HG02571 (cell line): ENCODE measurements around the gene FPGS.
"Not testable (repeated sequence)": the region's sequence is repeated elsewhere in the genome, so short reads cannot be mapped to it uniquely, and the experiment has no call there.

ENCODE experiments used
- ATAC-seq: cut with Tn5 transposase; IDR thresholded peaks from one replicate; pipeline ENCODE4 v1.9.1; 2021; ENCODE audit warnings: mild to moderate bottlenecking, moderate library complexity; ENCODE audit not compliant: unreplicated experiment

The FPGS gene, protein sequence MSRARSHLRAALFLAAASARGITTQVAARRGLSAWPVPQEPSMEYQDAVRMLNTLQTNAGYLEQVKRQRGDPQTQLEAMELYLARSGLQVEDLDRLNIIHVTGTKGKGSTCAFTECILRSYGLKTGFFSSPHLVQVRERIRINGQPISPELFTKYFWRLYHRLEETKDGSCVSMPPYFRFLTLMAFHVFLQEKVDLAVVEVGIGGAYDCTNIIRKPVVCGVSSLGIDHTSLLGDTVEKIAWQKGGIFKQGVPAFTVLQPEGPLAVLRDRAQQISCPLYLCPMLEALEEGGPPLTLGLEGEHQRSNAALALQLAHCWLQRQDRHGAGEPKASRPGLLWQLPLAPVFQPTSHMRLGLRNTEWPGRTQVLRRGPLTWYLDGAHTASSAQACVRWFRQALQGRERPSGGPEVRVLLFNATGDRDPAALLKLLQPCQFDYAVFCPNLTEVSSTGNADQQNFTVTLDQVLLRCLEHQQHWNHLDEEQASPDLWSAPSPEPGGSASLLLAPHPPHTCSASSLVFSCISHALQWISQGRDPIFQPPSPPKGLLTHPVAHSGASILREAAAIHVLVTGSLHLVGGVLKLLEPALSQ

DNA sequence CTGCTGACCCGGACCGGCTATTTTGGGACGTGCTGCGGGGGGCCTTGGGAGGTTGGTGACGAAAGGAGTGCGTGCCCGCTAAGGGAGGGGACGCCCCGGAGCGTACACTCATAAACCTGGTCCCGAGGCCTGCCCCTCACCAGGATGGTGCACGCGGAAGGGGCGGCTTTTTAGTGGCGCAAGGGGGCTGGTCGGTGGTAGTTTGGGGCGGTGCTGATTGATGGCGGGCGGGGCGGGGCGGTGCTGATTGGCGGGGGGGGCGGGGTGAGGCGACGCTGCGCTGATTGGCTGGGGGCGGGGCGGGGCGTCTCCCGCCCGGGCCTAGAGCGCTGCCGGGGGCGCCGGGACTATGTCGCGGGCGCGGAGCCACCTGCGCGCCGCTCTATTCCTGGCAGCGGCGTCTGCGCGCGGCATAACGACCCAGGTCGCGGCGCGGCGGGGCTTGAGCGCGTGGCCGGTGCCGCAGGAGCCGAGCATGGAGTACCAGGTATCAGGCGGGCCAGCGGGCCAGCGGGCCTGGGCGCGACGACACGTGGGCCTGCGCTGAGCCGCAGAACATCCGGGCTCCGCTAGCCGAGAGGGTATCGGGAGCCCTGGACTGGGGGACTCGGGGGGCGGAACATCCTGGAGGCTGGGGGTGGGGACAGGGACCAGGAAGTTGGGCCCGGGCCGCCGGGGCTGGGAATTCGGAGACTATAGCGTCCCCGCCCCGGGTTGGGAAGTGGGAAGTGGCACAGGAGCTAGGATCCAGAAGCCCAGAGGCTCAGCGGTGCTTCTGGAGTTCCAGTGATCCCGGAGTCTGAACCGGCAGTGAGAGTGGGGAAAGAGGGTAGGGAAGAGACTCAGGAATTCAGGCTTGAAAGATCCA is at the start of gene FPGS:
Gene FPGS (plus strand): TSS at position 307 of the 868 bp plus-strand sequence. CDS start 43 bp downstream, at position 350.
- peak; percentile 63 for ATAC-seq

DNA sequence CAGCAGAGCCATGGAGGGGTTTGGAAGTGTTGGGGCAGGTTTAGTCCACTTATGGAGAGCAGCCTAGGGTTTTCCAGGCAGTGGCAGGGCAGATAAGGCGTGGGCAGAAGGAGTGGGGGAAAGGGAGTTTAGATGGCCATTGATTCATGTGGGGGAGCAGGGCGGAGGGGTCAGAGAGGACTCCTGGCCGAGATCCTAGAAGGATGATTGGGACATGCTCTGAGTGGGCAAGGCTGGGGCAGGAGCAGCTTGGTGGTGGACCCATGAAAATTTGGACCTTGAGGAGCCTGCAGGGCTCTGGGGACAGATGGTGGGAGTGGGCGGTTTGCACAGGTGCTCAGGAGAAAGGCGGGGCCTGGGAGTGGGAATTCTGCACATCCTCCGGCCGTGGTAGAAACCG is 49.5 kb upstream of the FPGS start:
- ATAC-seq = no peak

DNA sequence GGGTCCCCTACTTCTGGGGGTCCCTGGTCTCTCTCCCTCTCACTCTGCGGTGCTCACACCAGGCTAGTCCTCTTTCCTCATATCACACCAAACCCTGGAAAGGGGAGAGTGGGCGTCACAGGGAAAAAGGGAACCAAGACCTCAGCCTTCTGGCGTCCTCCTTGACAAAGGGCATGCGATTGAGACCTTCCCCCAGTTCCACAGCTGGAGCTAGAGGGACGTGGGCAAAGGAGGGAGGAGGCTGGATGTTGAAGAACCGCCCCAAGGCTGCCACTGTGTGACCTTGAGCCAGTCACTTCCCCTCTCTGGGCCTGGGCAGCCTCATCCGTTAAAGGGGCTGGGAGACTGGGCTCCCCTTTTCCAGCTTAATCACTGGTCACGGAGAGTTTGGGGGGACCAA is 49.1 kb upstream of the FPGS start:
- ATAC-seq = no peak

DNA sequence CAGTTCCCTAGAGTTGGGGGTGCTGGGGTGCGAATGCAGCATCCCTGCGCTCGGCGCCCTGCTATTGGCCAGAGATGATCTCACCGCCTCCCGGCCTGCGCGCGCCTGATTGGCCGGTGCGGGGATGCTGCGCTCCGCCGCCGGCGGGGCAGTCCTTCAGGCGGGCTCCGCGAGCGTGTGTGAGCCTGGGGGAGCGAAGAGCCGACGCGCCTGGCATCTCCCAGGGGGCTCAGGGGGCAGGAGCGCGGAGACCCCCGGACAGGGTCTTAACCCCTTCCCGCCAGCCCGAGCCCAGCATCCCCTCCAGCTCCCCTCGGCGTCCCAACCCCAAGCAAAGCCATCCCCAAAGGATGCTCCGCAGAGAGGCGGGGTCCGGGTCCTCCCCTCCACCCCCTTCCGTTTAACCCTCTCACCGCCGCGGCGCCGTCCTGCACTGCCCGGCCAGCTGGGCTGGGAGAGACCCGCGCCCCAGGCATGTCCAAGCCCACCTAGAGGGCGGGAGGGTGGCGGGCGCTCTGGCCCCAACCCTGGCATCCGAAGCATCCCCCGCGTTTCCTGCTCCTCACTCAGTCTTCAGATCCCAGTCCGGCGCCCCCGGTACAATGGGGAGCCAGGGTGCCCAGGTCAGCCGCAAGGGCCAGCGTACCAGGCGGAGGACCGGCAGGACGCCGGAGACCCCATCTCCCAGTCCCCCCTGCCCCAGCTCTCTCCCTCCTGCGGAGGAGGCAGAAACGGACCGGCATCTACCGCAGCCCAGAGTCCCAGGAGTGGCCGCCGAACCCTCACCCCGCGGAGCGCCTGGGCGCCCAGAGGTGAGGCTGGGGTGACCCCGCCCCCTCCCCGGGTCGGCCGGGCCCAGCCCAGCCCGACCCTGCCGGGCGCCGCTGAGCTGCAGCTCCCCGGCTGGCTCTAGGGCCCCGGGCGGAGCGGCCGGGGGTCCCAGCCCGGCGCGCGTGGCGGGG is 48.3 kb upstream of the FPGS start:
- ATAC-seq = no peak

DNA sequence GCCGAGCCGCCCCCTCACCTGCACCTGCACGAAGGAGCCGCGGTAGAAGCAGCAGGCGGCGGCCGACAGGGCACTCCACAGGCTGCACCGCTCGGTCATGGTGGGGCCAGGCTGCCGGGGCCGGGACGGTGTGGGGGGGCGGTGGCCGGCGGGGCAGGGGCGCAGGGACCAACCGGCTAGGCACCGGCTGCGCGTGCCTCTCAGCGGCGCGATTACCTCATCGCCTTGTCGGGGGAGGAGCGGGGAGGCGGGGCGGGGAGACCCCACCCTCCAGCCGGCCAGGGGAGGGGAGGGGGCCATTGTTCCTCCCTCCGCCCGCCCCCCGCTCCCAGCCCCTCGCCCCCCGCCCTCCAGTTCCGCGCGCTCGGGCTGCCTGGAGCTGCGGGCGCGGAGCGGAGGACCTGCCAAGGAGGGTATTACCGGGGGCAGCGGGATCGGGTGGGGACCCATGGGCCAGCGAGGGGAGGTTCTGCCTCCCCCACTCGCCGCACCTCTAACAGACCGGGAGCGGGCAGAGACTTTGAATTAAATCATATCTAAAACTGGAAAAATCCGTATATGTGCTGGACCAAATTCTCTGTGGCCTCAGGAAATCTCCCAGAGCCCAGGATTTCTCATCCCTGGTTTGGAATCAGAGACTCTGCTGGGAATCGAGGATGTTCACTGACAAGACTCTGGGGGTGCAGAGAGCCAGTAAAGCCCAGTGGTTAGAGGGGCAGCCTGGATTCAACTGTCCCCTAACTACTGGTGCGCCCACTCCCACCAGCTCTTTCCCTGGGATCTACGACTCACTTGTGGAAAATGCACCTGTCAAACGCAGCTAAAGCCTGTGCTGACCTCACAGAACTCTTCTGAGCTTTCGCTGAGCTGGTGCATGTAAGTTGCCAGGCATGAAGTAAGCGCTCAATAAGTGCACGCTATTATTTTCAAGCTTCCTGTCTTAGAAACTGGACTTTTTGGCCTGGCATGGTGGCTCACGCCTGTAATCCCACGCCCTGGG is 47.3 kb upstream of the FPGS start:
- no peak for ATAC-seq

DNA sequence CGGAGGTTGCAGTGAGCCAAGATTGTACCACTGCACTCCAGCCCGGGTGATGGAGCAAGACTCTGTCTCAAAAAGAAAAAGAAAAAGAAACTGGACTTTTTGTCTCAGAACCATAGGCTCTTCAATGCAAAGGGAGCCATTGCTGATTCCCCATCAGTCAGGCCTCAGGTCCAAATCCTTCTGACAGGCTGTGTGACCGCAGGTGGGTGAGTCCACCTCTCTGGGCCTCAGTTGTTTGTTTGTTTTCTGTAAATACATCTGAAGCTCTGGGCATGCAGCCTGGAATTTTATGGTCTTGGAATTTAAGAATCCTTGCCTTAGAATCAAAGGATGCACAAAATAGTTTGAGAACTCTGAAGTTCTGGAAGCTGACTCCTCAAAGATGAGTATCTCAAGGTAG is 46.4 kb upstream of the FPGS start:
- ATAC-seq = no peak

DNA sequence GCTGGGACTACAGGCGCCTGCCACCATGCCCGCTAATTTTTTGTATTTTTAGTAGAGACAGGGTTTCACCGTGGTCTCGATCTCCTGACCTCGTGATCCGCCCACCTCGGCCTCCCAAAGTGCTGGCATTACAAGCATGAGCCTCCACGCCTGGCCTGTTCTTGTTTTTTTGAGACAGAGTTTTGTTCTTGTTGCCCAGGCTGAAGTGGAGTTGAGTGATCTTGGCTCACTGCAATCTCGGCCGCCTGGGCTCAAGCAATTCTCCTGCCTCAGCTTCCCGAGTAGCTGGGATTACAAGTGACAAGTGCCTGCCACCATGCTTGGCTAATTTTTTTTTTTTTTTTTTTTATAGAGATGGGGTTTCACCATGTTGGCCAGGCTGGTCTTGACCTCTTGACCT is 45.9 kb upstream of the FPGS start:
- not testable (repeated sequence) for ATAC-seq

DNA sequence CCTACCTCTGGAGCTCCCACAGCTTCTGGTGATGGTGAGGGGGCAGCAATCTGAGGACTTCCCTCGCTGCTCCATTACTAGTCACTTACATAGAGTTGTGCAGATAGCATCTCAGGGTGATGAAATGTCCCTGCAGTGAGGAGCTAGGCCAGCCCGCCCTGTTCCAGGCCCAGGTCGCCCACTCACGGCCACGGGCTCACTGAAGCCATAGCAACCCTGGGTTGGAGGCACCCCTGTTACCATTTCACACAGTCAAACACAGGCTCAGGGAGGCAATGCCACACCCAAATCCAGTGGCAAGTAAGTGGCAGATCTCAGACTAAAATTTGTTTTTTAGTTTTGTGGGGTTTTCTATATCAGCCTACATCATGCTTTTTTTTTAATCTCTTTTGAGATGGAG is 43.8 kb upstream of the FPGS start:
- ATAC-seq = no peak

DNA sequence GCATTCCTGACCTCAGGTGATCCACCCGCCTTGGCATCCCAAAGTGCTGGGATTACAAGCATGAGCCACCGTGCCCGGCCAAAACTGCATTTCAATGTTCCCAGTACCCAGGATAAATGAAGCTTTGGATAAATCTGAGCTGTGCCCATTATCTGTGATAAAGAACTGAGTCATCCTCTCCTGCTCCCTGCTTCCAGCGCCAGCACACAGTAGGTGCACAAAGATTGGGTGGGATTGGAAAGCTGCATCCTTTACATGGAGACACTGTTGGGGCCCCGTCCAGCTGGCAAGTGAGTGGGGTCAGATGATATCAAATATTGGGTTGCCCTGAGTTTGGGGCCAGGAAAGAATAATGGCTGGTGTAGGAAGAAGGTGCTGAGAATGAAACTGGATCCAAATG is 41.6 kb upstream of the FPGS start:
- ATAC-seq = no peak

DNA sequence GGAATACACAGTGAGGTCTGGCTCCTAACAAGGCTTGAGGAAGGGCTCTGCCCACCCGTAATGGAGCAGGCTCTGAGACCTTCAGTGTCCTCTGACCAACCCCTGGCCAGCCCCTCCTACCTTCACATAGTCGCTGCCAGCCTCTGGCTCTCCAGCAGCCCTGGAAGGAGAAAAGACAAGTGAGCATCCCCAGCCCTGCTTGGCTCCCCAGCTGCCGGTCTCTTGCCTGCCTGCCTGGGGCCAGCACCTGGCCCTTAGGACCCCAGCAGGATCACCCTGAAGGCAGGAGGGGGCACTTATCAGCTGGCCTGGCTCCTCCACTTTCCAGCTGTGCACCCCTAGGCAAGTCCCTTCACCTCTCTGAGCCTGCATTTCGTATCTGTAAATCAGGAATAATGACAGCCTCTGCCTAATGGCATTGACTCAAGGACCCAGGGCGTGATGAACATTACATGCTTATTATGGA is 41.2 kb upstream of the FPGS start:
- ATAC-seq = no peak

DNA sequence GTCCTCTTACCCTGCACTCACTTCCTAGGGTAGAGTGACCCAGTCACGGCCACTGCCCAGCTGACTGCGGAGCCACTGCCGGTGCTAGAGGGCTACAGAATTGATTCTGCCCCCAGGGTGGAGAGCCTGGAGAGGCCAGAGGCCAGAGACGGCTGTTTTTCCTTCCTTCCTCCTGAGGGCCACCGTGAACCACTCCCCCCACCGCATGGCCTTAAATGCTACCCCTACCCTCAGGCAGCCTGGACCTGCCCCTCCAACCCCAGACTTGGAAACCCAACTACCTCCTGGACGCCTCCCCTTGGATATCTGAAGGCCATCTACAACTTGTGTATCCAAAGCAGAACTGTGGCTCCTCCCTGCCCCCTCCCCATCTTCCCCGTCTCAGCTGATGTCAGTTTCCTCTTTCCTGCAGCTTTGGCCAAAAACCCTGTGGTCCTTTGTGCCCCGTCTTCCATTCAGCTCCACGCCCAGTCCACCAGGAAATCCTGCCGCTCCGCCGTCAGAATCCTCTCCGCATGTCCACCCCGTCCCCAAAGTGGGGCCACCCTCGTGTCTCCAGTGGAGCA is 40.5 kb upstream of the FPGS start:
- ATAC-seq = no peak

DNA sequence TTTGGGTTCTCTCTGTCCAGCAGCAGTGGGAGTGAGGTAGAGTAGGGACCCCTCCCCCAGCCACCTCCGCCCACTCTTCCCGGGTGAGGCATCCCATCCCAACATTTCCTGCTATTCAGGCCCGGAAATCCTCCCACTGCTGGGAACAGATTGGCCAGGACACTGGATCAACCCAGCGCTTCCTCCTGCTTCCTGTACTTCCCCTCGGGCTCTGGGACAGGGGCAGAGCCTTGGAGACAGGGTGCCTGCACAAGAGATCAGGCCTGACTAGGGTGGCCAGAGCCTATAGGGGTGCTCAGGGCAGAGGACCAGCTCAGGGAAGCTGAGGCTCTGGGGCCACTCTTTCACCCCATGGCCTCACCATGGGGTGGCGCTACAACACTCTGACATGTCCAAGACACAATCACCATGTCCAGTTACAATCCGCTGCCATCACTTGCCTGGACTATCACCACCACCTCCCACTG is 38.7 kb upstream of the FPGS start:
- ATAC-seq = no peak

DNA sequence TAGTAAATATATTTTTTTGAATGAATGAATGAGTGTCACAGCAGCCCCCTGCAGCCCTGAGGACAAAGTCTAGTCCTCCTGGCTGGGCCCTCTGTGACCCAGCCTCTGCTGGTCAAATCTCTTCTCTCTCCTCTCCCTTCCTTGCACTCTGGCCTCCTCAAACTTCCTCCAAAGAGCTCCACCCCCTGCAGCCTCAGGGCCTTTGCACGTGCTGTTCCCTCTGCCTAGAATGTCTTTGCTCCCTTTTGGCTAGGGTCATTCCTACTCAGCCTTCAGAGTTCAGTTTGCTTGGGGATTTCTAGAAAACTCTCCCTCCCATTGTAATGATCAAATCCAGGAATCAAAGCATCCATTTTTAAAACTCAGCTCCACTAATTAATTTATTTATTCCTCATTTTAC is 37.3 kb upstream of the FPGS start:
- ATAC-seq = no peak

DNA sequence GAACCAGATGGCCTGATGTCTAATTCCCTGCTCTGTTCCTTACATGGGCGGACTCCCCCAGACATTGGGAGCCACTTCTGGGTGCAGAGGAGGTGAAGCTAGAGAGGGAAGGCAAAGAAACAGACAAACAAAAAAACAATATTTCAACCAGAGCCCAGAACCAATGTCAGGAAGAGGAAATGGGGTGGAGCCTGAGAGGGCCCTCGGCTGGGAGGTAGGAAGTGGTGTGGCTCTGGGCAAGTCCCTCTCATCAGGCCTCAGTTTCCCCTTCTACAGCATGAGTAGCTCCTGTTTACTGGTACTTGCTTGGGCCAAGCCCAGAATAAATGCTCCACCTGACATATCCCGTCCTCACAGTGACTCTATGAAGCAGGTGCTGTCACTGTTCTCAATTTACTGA is 35.3 kb upstream of the FPGS start:
- no peak for ATAC-seq

DNA sequence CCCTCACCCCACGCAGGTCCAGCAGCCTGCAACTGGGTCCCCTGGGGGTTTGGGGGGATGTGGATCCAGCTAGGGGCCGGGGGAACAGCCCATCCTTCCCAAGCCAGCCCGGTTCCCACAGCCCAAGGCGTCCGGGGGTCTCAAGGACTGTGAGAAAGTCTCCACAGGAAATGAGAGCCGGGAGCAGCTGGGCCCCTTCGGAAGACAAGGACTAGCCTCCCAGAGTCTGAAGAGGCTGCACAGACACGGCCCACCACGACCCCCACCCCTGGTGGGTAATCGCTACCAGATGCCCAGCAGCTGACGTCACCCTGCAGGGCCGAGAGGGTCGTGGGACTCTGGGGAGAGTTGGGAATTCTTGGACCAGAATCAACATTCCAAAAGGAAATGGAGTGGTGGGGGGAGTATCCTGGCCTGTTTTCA is 34.8 kb upstream of the FPGS start:
- no peak for ATAC-seq

DNA sequence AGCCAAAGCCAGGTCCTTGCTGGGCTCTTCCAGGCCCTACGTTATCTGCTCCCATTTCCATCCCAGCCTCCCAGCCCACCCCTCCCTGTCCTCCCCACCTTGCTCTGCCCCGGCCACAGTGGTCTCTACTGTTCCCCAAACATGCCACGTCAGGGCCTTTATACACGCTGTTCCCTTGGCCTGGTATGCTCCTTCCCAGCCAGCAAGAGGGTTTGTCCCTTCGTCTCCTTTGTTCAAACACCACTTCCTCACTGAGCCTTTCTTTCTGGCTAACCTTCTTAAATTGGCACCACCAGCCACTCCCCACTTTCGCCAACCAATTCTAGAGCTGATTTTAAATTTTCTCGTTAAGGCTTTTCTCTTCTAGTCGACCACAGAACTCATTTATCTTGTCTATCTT is 34.0 kb upstream of the FPGS start:
- no peak for ATAC-seq

DNA sequence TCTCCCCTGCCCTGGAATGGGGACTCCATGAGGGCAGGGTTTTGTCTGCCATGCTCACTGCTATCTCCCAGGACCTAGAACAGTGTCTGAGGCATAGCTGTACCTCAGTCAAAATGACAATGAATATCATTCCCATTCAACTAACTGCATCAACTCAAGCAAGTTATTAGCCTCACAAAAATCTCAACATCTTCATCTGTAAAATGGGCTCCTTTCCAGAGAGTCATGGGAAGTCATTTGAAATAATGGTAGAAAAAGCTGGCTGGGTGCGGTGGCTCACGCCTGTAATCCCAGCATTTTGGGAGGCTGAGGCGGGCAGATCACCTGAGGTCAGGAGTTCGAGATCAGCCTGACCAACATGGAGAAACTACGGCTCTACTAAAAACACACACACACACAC is 33.6 kb upstream of the FPGS start:
- no peak for ATAC-seq

DNA sequence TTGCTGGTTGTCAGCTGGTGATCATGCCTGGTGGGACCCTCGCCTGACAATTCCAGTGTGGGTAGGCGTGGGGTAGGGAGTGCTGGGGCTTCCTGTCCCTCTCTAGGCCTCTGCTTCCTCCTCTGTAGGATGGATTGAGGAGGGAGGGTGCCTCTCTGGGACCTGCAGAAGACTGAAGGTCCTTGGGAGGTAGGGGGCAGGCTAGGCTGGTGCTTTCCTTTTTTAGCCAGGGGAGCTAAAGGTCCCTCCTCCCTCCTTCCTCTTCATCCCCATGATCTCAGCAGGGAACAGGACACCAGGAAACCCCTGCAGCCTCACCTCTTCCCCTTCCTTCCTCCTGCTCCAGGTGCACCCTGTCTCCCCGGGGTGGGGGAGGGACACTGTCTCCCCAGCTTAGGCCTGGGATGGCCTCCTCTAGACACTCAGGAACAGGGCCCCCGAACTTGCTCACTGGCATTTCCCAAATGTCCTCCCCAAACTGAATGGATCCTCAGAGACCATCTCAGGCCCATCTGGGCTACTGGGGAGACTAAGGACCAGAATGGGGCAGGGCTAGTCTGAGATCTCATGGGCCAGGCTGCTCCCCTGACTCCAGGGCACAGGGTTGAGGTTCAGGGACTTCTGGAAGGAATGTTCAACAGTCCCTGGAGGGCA is 32.6 kb upstream of the FPGS start:
- ATAC-seq = no peak
